Ishikawa (cell line): ENCODE measurements around the gene C3.

ENCODE experiments used
- FOXM1 ChIP-seq: IDR thresholded peaks from 2 replicates; pipeline ENCODE4 v1.6.1; 2012; ENCODE audit warnings: low read depth, borderline replicate concordance
- RAD21 ChIP-seq: IDR thresholded peaks from 2 replicates; pipeline ENCODE4 v1.6.1; 2012; ENCODE audit warnings: low read depth
- YY1 ChIP-seq: IDR thresholded peaks from 2 replicates; pipeline ENCODE4 v1.6.1; 2012; ENCODE audit warnings: low read depth

- TF ChIP-seq RAD21 (no peak), YY1 (no peak), FOXM1 (no peak)
Observed at GRCh38 chr19:6734096-6734696, 13.7 kb upstream of the C3 start.
